ENCODE measurements around the gene SLC22A7.

DNA sequence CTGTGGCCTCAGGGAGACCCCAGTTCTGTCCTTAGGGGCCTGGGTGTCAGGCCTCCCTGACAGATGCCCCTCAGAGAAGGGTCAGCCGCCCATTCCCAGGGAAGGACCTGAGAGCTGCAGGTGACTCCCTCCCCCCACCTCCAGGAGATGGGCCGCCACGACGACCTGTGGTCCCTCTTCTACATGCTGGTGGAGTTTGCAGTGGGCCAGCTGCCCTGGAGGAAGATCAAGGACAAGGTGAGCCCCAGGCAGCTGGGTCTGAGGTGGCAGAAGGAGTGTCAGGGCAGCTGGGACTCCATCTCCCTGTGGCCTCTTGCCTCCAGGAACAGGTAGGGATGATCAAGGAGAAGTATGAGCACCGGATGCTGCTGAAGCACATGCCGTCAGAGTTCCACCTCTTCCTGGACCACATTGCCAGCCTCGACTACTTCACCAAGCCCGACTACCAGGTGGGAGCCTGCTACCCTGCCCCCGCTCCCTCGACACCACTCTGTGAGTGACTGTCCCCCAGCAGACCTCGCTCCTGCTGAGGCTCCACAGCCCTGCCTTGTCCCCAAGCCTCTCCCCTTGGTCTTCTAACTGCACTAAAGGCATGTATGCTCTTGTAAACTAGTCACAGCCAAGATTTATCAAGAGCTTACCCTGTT is 42.5 kb upstream of the SLC22A7 start:
- TF ChIP-seq EZH2 (IDR thresholded peaks at IDR 0.05; ENCODE audit: low read length) (no peak), CTCF (optimal IDR thresholded peaks at IDR 0.05 in 1 of 3, IDR thresholded peaks at IDR 0.05 in 1 of 3, conservative IDR thresholded peaks at IDR 0.05 in 1 of 3; ENCODE audit: extremely low read depth in 1 of 3, insufficient read depth in 2 of 3, low read length in 3 of 3) (no peak)
